Neural cell (in vitro differentiated cells): ENCODE data around the gene SNTG2. TPM values are rescaled to one million over a fixed set of nuclear protein-coding genes. Genes with fewer than 3 reads are reported as not detected.
A peak's percentile ranks its signal among the peaks of the same experiment; 100 is the strongest.

Experiments
- H2AFZ ChIP-seq: fragments of 200-600, 300-800 bp; sonication (generic), shearing (Covaris generic); 2 replicates; pipeline ENCODE4 v1.6.0; 2014; ENCODE audit warnings: low read depth, mild to moderate bottlenecking, antibody characterized with exemption, low read length, moderate library complexity
- H3F3A ChIP-seq: fragments of 200-600 bp; shearing (Covaris generic); 2 replicates; pipeline ENCODE4 v1.6.1; 2016; ENCODE audit warnings: mild to moderate bottlenecking, moderate library complexity, mixed read lengths, antibody characterized with exemption, low read length; ENCODE audit not compliant: insufficient read depth, poor library complexity, severe bottlenecking
- H3K27ac ChIP-seq: fragments of 200-600, 300-800 bp; sonication (generic), shearing (Covaris generic); 2 replicates; pipeline ENCODE4 v1.5.1; 2014; ENCODE audit warnings: mild to moderate bottlenecking, low read length, moderate library complexity
- H3K27me3 ChIP-seq: fragments of 300-800, 200-600 bp; sonication (generic), shearing (Covaris generic); 2 replicates; pipeline ENCODE4 v1.6.0; 2014; ENCODE audit warnings: mild to moderate bottlenecking, low read depth, low read length, moderate library complexity; ENCODE audit not compliant: insufficient read depth
- H3K36me3 ChIP-seq: fragments of 300-800, 200-600 bp; sonication (generic), shearing (Covaris generic); 2 replicates; pipeline ENCODE4 v1.5.1; 2014; ENCODE audit warnings: mild to moderate bottlenecking, antibody characterized with exemption, low read length, moderate library complexity; ENCODE audit not compliant: insufficient read depth
- H3K4me2 ChIP-seq: fragments of 300-800, 200-600 bp; sonication (generic), shearing (Covaris generic); 2 replicates; pipeline ENCODE4 v1.6.0; 2014; ENCODE audit warnings: mild to moderate bottlenecking, low read length
- H3K4me3 ChIP-seq: fragments of 300-800, 200-600 bp; sonication (generic), shearing (Covaris generic); 2 replicates; pipeline ENCODE4 v1.5.1; 2014; ENCODE audit warnings: mild to moderate bottlenecking, low read length, moderate library complexity
- H3K79me2 ChIP-seq: fragments of 200-600 bp; shearing (Covaris generic); replicated peaks from 2 replicates; pipeline ENCODE4 v1.6.0; 2014; ENCODE audit warnings: mild to moderate bottlenecking, low read length, moderate library complexity; ENCODE audit not compliant: insufficient read depth
- H3K9ac ChIP-seq: fragments of 300-800, 200-600 bp; sonication (generic), shearing (Covaris generic); 2 replicates; pipeline ENCODE4 v1.6.1; 2016; ENCODE audit warnings: mild to moderate bottlenecking, low read length, mixed read lengths
- H3K9me2 ChIP-seq: fragments of 200-600 bp; shearing (Covaris generic); 2 replicates; pipeline ENCODE4 v1.6.1; 2016; ENCODE audit warnings: mild to moderate bottlenecking, low read length, mixed read lengths; ENCODE audit not compliant: insufficient read depth
- H3K9me3 ChIP-seq: fragments of 200-600, 300-800 bp; sonication (generic), shearing (Covaris generic); 2 replicates; pipeline ENCODE4 v1.6.1; 2016; ENCODE audit warnings: mild to moderate bottlenecking, mixed run types, low read length, moderate library complexity, mixed read lengths
- H4K20me1 ChIP-seq: fragments of 200-600 bp; shearing (Covaris generic); 2 replicates; pipeline ENCODE4 v1.6.1; 2016; ENCODE audit warnings: mild to moderate bottlenecking, mixed run types; ENCODE audit not compliant: insufficient read depth
- EP300 ChIP-seq: fragments of 450-650 bp; conservative IDR thresholded peaks from 2 replicates; pipeline ENCODE4 v1.6.1; 2014; ENCODE audit warnings: antibody characterized with exemption, mild to moderate bottlenecking, moderate library complexity; ENCODE audit not compliant: poor library complexity, severe bottlenecking
- EZH2 ChIP-seq: fragments of 200-600, 300-800 bp; shearing (Covaris generic), sonication (generic); IDR thresholded peaks from 2 replicates; pipeline ENCODE4 v1.6.1; 2014; ENCODE audit warnings: antibody characterized with exemption, low read length, borderline replicate concordance, mild to moderate bottlenecking; ENCODE audit not compliant: insufficient read depth, poor library complexity, severe bottlenecking
- MXI1 ChIP-seq: fragments of 450-650 bp; conservative IDR thresholded peaks from 2 replicates; pipeline ENCODE4 v1.6.1; 2014; ENCODE audit warnings: antibody characterized with exemption, mild to moderate bottlenecking; ENCODE audit not compliant: poor library complexity, severe bottlenecking
- POLR2AphosphoS5 ChIP-seq: IDR thresholded peaks from 2 replicates; pipeline ENCODE4 v1.6.1; 2012
- RAD21 ChIP-seq: fragments of 450-650 bp; conservative IDR thresholded peaks from 2 replicates; pipeline ENCODE4 v1.6.1; 2014; ENCODE audit warnings: antibody characterized with exemption, mild to moderate bottlenecking, moderate library complexity
- SMC3 ChIP-seq: fragments of 450-650 bp; conservative IDR thresholded peaks from 2 replicates; pipeline ENCODE4 v1.6.1; 2014; ENCODE audit warnings: antibody characterized with exemption, mild to moderate bottlenecking, moderate library complexity; ENCODE audit not compliant: poor library complexity
- TAF1 ChIP-seq: IDR thresholded peaks from 2 replicates; pipeline ENCODE4 v1.6.1; 2012; ENCODE audit warnings: low read depth
- polyA plus RNA-seq: library from polyadenylated mRNA; depleted of rRNA; stranded (reverse); fragments of >200 nt; gene quantifications from 2 replicates; pipeline ENCODE4 v1.2.3, GENCODE V29; 2014
- TF ChIP-seq, protein P1 (sequence below): fragments of 450-650 bp; IDR thresholded peaks from 2 replicates; pipeline ENCODE4 v1.5.1; 2014; ENCODE audit warnings: antibody characterized with exemption, mild to moderate bottlenecking, moderate library complexity; ENCODE audit not compliant: poor library complexity, severe bottlenecking
- TF ChIP-seq, protein P2 (sequence below): IDR thresholded peaks from 2 replicates; pipeline ENCODE4 v1.6.1; 2012; ENCODE audit warnings: borderline replicate concordance

The SNTG2 gene
- polyA plus RNA-seq, 1 donor from 2014 or later = not detected

DNA sequence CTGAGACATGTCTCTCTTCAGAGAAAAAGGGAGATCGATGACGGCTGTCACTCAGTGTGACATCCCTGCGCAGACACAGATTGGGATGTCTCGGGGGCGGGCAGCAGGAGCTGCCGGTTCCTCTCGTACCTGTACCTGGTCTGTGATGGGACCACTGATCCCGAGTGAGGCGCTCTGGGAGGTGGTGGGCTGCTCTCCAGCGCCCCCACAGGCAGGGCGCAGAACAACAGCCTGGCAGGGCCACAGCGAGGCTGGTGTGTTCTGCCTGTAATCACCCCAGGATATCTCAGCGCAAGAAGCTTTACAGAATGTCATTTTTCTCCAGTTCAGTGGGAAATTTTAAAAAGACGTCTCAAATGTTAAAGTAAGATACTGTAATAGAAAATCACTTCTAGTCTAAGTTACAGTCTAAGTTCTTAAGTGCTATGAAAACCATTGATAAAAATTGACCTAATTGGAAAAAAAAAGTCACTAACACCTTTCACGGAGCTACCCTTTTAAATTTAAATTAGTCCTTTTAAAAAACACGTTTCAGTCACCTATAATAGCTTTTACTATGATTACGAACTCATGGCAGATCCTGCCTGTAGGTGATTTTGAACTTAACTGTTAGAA lies 189.8 kb downstream of the SNTG2 start:
- no peak overlapping the region for H3K27ac ChIP-seq
- H3K4me2 ChIP-seq = no peak overlapping the region
- no peaks in the 10 kb centered on the region for H3K79me2 ChIP-seq
- no peaks in the 10 kb centered on the region for H3F3A ChIP-seq
- H2AFZ ChIP-seq = no peak overlapping the region
- no peaks in the 10 kb centered on the region for H3K36me3 ChIP-seq
- H3K9me2 ChIP-seq = no peaks in the 10 kb centered on the region
- no peak overlapping the region for H3K4me3 ChIP-seq
- no peak overlapping the region for H3K9ac ChIP-seq
- H3K9me3 ChIP-seq = no peaks in the 10 kb centered on the region
- no peaks in the 10 kb centered on the region for H3K27me3 ChIP-seq
- TF ChIP-seq, protein P1, sequence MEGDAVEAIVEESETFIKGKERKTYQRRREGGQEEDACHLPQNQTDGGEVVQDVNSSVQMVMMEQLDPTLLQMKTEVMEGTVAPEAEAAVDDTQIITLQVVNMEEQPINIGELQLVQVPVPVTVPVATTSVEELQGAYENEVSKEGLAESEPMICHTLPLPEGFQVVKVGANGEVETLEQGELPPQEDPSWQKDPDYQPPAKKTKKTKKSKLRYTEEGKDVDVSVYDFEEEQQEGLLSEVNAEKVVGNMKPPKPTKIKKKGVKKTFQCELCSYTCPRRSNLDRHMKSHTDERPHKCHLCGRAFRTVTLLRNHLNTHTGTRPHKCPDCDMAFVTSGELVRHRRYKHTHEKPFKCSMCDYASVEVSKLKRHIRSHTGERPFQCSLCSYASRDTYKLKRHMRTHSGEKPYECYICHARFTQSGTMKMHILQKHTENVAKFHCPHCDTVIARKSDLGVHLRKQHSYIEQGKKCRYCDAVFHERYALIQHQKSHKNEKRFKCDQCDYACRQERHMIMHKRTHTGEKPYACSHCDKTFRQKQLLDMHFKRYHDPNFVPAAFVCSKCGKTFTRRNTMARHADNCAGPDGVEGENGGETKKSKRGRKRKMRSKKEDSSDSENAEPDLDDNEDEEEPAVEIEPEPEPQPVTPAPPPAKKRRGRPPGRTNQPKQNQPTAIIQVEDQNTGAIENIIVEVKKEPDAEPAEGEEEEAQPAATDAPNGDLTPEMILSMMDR = peak; percentile 58
- TF ChIP-seq MXI1 (no peak), EZH2 (no peak)
- TF ChIP-seq, protein P2, sequence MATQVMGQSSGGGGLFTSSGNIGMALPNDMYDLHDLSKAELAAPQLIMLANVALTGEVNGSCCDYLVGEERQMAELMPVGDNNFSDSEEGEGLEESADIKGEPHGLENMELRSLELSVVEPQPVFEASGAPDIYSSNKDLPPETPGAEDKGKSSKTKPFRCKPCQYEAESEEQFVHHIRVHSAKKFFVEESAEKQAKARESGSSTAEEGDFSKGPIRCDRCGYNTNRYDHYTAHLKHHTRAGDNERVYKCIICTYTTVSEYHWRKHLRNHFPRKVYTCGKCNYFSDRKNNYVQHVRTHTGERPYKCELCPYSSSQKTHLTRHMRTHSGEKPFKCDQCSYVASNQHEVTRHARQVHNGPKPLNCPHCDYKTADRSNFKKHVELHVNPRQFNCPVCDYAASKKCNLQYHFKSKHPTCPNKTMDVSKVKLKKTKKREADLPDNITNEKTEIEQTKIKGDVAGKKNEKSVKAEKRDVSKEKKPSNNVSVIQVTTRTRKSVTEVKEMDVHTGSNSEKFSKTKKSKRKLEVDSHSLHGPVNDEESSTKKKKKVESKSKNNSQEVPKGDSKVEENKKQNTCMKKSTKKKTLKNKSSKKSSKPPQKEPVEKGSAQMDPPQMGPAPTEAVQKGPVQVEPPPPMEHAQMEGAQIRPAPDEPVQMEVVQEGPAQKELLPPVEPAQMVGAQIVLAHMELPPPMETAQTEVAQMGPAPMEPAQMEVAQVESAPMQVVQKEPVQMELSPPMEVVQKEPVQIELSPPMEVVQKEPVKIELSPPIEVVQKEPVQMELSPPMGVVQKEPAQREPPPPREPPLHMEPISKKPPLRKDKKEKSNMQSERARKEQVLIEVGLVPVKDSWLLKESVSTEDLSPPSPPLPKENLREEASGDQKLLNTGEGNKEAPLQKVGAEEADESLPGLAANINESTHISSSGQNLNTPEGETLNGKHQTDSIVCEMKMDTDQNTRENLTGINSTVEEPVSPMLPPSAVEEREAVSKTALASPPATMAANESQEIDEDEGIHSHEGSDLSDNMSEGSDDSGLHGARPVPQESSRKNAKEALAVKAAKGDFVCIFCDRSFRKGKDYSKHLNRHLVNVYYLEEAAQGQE = no peak
- no peaks in the 10 kb centered on the region for H4K20me1 ChIP-seq

DNA sequence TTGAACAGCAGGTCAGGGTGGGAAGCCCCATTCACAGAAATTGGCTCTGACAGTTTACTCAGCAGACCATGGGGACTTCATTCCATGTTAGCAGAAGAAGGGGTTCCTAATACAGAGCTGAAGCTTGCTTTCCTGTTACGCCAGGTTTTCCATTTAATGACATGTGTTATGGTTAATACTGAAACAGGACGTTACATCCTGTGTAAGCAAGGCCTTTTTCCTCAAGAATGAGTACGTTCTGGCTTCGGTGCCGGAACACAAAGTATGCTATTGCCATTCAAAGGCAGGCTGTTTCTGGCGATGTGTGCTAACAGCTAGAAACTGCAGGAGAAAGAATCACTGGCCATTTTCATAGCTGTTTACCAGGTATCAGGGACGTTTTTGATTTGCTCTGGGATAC lies 190.4 kb downstream of the SNTG2 start:
- Histone ChIP-seq H3K4me3 (no peak overlapping the region), H3K4me2 (no peak overlapping the region), H3K9ac (no peak overlapping the region), H3K27me3 (no peaks in the 10 kb centered on the region), H3F3A (no peaks in the 10 kb centered on the region), H2AFZ (no peak overlapping the region), H3K9me3 (no peaks in the 10 kb centered on the region), H3K9me2 (no peaks in the 10 kb centered on the region), H3K79me2 (no peaks in the 10 kb centered on the region), H3K36me3 (no peaks in the 10 kb centered on the region), H4K20me1 (no peaks in the 10 kb centered on the region), H3K27ac (no peak overlapping the region)
- TF ChIP-seq POLR2AphosphoS5 (no peak), EP300 (no peak), EZH2 (no peak), SMC3 (no peak), RAD21 (no peak), TAF1 (no peak), MXI1 (no peak)
- TF ChIP-seq, protein P1 = no peak
- TF ChIP-seq, protein P2 = no peak
